Effector CD8-positive, alpha-beta T cell (primary cell): ENCODE data around the gene DEXI.

Source experiments
- DNase-seq: peaks from one replicate; lab custom pipeline; 2025; lab: John Stamatoyannopoulos, UW
- total RNA-seq, 4 experiments: gene quantifications; one replicate each; lab custom pipeline; 2026; lab: John Stamatoyannopoulos, UW

DEXI gene
- 35.3 to 45.5 (median 39.1) reads per million in 4 experiments for total RNA-seq

DNA sequence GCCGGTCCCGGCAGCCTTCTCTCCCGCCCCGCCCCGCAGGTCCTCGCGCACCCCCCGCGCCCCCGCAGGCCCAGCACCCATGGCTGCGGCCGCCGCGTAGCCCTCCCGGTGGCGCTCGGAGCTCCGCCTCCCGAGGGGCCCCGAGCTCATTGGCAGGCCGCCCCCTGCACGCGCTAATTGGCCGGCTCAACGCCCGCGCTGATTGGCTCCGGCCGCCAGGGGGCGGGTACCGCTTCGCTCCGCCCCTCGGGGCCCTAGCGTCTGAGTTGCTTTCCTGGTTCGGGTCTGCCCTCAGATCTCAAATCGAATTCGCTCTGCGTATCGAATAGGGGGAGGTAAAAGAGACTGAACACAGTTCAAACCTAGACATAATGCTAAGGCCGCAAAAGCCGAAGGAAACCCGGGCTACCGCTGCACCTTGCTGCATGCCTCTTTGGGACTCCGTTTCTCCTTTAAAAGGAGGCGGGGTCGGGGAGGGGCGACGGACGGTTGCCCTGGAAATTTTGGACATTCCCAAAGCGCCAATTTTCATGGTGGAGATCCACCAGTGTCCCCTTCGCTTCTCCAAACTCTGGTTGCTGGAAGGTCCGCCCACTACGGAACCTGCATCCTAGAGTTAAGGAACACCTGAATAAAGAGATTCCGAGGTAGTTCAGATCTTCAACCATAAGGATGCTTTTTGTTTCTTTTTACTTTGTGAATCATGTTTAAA, at the start of gene DEXI:
Gene DEXI (minus strand): TSS at position 117 of the 712 bp plus-strand sequence. CDS start 463 bp downstream, outside the sequence.
- DNase-seq = peak; percentile 92

DNA sequence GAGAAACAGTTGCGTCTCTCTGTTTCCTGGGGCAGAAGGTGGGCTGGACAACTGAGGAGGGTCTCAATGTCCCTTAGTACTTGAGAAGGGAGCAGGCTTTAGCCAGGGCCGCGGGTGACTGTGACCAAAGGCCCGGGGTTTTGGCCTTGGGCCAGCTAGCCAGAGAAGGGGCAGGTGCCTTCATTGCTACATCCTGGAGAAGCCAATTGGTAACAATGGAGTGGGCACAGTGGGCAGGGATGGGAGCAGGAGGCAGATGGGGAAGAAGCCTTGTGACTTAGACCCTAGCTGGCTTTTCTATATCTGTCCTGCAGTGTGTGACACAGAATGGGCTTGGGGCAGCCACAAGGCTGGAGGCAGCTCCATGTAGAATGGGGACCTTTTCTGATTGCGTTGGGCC, 48.1 kb upstream of the DEXI start:
- no peak for DNase-seq

DNA sequence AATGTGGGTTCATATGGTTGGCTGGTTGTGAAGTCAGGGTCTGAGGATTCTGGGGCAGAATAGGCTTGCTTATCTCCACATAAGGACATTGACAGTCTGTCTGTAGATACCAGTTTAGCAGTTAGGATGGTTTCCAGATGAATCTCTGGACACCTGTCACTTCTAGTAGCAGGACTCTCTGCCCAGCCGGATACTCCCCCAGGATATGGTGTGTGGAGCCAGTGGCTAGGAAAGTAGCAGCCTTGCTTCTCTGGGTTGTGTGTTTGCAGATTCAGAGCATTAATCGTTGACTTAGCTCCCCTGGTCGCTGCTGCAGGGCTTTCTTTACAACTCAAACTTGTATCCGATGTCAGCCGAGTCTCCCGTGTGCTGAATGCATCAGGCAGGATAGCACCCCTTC, 47.3 kb upstream of the DEXI start:
- DNase-seq = no peak

DNA sequence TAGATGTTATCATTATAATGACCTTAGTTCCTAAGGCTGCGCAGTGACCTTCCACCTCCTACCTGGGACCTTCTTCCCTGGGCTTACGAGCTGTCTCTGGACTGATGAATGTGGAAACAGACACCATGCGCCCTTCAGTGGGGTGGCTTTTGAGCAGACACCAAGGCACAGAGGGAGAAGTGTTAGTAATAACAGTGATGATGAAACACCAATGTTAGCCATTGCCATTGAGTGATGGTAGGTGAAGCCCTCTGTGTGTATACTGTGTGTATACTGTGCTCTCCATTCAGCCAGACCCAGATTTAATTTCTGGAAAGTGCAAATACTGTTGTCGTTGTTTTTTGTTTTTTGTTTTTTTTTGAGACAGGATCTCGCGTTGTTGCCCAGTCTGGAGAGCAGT, 46.6 kb upstream of the DEXI start:
- no peak for DNase-seq

DNA sequence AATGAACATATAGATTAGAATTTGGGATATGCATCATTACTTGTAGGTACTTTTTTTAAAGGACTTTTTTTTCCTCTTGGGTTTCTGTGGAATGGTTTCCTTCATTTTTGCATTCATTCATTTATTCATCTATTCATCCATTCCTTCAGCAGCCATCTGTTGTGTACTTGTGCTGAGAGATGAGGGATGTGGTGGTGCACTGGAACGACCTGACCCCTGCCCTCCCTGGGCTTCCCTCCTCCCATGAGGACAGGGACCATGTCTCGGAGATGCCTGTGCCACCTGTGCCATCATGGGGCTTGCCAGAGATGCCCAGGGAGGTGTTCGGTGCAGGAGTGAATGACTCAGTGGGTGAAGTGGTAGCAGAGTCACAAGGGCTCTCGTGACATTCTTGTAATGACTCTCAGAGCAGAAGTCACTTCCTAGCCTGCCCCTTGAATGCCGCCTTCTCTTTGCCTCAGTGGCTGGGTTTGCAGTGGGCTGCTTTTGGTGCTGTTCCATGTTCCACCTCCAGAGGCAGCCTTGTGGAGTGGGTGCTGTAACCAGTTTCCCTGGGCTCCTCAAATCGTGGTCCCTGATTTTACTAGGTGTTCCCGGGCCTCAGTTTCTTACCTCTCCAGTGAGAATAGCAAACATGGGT, 46.0 kb upstream of the DEXI start:
- no peak for DNase-seq

DNA sequence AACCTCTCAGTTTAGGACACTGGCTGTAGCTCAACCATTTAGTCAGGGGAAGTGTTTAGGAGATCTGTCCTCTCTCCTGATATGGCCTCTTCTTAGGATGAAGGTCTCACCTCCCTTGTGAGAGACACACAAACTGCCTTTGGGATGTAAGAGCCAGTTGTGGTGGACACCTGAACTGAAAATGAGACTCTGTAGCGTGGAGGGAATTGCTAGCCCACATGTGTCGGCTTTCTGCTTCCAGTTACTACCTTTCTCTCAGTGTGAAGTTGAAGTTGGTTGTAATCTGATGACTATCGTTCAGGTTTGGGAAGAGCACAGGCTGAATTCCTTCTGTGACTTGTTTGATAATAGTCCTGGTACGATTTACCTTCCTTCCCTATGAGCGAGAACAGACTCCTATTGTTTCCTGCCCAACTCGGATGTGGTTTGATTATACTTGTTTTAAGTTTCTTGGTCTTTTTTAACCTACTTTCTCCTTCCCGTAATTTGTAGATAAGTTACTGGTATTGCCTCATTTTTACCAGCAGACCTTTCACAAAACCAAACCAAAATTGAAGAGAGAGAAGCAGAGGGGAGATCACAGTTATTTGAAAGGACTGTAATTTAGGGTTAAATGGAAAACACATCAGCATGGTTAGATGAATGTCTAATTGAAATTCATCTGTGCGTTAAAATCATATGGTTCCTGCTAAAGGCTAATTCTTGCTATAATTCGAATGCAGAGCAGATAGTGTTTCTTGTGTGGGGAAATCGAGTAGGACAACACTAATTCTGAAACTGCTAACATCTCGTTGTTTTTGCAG, 45.3 kb upstream of the DEXI start:
- no peak for DNase-seq

DNA sequence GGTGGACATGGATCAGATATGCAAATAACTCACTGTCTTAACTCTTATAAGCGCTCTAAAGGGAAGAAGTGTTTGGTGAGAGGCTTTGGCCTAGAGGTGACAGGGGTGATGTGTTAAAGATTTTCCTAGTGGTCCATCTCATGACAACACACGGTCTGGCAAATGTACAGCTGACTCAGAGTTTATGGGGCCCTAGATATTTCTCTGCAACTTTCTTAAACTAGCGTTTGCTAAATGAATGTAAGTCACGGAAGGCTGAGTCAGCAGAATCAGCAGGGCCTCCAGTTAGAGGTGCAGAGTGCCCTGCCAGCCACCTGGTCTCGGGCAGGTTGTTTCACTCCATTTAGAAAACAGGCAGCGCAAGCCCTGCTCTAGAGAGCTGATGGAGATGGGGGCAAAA, 42.2 kb upstream of the DEXI start:
- no peak for DNase-seq

DNA sequence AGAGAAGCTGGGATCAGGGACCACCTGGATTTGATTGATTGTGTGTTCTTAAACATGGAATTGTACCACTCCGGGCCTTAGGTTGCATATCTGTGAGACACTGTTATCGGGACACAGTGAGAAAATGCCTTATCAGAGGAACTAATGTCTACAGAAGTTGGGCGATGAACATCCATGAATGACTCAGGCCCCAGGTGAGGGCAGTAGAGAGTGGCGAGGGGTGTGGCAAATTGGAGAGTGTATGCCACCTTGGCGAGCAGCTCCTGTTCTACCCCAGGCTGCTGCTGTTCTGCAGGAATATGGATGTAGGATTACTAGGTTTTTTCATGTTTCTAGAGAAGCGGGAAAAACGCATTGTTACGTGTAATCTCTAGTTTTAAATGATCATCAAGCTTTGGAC, 40.9 kb upstream of the DEXI start:
- DNase-seq = no peak

DNA sequence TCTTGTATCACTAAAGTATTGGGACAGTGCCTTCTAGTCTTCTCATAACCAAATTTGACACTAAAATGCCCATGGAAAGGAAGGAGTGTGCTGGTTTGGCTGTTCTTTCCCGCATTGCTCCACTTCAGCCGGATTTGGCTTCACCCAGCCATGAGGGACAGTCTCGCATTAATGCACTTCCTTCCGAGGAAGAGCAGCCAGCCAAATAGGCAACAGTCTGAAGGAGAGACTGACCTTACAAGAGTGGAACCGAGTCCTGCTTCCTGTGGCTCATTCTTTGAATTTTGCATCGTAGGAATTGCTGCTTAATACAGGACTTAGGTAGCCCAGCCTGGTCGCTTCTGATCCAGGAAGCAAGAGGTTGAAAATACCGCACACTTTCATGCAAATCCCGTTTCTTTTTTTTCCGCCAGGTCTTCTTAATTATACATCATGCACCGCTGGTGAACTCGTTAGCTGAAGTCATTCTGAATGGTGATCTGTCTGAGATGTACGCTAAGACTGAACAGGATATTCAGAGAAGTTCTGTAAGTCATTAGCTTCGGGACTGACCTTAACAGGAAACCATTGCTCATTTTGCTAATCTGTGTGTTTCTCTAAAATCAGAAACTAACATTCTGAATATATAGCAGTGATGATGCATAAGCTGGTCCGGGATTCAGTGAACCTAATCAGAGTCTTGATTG, 40.3 kb upstream of the DEXI start:
- DNase-seq = no peak

DNA sequence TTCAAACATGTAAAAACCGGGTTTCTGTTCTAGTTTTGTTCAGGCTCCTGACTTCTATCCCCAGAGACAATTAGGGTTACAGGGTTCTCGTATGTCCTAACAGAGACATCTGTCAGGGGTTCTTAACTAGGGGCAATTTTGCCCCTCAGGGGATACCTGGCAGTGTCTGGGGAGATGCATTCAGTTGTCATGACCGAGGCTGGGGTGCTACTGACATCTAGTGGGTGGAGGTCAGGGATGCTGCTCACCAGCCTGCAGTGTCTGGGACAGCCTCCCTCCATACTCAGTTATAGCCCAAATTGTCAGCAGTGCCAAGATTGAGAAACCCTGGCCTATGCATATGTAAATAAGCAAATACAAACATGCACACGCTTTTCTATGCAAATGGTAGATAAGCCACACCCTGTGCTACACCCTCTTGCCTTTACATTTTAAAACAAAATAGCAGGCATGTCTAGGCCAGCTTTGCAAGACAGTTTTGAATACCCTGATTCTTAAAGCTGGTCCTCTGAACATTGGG, 39.5 kb upstream of the DEXI start:
- no peak for DNase-seq

DNA sequence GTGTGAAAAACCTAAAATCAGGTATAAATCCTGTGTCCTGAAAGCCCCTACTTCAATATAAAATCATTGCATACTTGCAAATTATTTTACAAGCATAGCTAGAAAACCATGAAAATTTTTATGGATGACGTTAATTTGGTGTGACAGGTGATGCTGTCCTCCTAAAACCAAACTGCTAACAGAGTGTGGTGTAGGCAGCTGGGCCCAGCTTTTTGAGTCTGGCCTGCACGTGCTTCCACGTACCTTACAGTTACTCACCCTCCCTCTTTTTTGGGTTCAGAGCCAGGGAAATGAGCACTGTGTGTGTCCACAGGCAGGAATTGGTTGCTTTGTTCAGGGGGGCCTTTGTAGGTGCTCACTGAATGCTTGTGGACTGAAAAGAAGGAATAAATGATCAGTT, 38.5 kb upstream of the DEXI start:
- DNase-seq = no peak

DNA sequence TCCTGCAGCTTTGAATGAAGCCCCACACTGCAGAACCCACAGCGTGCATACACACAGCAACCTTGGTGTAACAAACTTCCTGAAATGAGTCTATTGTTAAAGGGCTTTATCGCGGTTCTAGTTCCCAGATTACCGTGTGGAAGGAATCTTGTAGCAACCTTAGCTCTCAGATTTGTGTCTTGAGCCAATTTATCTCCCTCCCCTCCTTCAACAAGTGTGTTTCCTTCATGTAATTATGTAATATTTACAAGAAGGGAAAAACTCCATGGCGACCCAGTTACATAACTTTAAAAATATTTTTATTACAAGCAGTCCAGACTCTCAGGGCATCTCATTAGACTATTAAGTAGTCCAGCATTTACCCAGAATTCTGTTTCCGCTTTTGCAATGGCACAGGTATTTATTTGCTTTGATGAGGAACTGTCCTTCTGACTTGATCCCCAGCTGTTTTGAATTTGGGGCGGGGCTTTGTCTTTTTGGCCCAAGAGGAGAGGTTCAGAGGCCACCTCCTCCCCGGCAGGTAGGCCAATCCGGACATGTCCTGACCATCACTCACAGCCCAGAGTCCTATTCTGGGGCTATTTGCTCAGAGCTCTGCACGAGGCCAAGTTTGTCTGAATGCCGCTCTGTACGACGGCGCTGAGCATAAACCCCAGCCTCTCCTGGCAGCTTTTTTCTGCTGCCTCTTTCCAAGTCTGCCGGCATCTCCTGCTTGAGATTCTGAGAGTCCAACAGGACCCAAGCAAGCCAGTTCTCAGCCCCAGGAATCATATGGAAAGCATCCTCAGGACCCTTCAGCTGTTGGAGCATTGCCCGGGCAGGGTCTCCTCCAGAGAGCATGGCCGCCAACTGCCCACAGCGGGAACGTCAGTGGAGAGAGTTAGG, 37.7 kb upstream of the DEXI start:
- no peak for DNase-seq

DNA sequence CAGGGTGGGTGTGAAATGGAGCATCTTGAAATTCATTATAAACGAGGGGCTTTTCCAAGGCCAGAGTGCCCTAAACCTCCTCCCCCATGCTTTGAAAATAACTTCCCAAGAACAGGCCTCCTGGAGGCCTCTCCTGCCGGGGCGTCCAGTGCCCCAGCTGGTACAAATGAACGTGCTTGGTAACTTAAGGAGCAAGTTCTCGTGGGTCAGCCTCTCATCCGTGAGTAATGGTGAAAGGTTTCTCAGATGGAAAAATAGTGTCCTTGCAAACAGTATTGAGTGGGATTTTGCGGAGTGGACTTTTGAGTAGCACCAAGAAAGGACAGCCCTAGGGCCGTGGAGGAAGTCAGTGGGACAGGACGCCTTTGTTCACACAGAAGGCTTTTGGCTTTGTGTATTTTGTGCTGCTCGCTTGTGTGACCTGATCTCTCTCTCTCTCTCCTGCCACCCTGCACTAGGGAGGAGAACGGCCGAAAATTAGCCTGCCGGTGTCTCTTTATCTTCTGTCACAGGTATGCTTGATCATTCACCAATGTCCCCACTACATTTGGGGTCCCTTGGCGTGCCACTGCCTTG, 36.7 kb upstream of the DEXI start:
- DNase-seq = no peak

DNA sequence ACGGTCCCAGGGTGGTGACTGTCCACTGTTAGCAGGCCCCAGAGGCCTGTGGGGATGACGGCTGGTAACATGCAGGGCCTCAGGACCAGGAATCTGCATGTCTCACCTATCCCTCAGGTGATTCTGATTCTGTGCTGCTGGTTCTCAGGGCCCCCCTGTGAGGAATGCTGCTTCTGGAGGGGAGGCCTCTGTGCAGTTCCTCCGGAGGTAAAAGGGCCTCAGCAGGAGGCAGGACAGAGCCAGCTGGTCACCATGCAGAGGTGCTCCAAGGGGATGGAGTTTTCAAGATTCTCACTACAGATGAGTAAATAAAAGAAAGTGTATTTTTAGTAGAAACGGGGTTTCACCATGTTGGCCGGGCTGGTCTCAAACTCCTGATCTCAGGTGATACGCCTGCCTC, 35.9 kb upstream of the DEXI start:
- DNase-seq = no peak

DNA sequence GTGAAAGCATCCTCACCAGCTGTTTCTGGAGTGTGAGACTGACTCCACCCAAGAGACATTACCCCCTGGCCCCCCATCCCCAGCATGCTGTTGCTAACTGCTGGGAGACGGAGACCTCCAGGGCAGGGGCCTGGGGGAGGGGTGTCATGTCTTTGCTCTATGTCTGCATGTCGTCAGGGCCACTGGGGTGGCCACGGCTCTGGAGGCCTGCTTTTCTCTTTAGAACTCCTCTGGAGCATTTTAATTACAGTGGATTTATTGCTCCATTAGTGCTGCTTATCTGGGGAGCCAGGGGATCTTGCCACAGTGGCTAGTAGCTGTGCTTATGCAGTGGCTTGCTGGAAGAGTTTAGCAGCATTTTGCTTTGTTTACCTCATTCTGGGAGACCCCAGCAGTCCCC, 34.4 kb upstream of the DEXI start:
- no peak for DNase-seq

DNA sequence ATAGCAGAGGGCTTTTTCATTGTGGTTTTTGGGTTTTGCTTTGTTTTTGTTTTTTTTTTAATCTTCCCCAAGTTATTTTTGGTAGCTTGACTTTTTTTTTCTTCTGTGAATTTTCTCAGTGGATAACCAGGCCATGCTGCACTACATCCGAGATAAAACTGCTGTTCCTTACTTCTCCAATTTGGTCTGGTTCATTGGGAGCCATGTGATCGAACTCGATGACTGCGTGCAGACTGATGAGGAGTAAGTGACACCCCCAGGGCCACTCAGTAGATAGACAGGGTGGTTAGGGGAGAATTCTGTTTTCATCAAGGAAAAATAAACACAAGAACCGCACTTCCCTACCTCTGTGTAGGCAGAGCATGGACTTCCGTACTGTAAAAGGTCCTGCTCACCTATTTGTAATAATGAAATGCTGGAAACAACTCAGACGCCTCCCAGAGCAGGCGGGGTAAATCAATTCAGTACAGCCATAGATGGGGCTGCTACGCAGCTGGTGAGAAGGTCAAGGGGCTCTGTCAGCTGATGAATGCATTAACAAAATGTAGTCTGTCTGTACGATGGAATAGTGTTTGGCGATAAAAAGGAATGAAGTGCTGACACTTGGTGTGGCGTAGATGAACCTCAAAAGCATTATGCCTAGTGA, 30.7 kb upstream of the DEXI start:
- no peak for DNase-seq

DNA sequence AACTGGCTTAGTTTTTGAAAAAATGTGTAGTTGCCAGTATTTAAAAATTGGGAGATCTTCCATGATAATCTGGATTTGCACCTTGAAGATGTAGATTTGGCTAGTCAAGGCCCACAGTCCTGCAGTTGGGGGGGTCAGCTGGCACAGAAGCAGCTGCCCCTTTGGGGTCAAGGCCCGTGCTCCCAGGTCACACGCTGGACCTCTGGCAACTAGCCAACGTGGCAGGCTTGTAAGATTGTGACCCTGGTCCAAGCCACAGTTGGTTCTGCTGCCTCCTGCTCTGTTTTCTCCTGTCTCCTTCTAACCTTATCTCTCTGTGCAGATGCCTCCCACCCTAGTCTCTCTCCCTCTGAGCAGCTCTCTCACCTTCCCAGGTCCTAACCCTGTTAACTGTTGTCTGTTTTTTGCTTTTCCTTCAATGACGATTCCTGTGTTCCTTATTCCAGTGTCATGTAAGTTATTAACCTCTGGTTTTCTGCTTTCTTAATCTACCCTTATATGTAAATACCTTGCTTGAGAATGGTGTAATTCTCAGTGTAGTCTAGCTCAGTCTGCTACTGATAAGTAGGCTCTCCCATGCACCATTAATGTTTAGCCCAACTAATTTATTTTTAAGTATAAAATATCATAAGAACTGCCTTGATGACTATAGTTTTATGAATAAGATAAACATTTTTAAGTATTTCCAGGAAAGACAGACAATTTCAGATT, 30.0 kb upstream of the DEXI start:
- DNase-seq = no peak

DNA sequence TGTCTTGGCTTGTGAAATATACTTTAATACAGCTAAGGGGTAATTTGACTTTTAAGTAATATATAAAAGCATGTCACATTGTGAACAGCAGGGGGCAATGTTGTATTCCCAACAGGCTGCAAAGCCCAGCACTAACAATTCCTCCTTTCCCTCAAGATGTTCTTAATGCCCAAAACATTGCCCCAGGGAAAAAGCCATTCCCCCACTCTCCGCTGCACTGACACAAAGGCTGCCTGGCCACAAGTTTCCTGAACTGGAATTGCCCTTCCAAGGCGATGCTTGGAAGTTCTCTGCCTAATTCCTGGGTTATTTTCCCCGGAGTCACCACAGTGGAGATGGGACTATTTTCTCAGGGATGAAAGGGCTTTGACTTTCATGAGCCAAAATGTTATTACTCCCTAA, 29.3 kb upstream of the DEXI start:
- DNase-seq = no peak

DNA sequence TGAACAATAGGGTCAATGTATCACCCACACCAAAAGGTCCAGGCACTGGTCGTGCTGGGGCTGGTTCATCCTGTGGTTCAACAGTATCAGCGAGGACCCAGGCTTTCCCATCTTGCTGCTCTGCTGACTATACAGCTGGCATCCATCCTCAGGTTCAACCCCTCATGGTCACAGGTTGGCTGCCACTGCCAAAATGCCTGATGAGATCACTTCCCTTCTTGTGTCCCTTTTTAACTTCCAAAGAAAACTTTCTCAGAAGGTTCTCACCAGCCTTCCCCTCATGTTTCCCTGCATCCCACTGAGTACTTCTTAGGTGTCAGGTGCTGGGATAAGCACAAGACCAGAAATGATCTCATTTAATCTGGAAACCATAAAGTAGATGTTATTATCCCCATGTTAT, 27.8 kb upstream of the DEXI start:
- DNase-seq = no peak

DNA sequence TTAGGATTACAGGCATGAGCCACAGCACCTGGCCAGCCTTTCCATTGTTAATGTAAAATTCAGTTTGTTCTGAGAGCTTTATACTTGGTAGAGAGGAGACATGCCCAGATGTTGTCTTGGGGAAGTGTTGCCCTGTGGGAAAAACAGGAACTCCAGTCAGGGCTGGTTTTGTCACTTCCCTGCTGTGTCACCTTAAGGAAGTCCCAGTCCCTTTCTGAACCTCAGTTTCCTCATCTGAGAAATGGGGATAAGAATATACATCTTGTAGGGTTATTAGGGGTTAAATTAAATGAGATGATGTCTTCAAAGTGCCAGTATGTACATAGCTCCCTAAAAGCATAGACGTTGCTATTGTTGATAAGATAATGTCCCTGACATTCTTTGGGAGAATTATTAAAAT, 27.3 kb upstream of the DEXI start:
- DNase-seq = no peak
